CD4-positive, alpha-beta T cell treated with Interleukin-17A for 4 hours (primary cell): ENCODE measurements around the gene NDC1.

Source experiments
- DNase-seq: peaks from one replicate; pipeline ENCODE4 v3.0.0-alpha.2; 2020; ENCODE audit warnings: mixed read lengths

The NDC1 gene

GRCh38 chr1:53730224-53730865, 107.8 kb downstream of the NDC1 start:
- DNase-seq, result no peak

- DNase-seq, result no peak
Measured at GRCh38 chr1:53729456-53730223, 108.5 kb downstream of the NDC1 start.

GRCh38 chr1:53728702-53729455, 109.2 kb downstream of the NDC1 start:
- no peak for DNase-seq

- no peak for DNase-seq
Measured at GRCh38 chr1:53728196-53728595, 109.9 kb downstream of the NDC1 start.

GRCh38 chr1:53727461-53728092, 110.5 kb downstream of the NDC1 start:
- DNase-seq, result no peak

- no peak for DNase-seq
Measured at GRCh38 chr1:53726009-53726600, 112.0 kb downstream of the NDC1 start.

- no peak for DNase-seq
Measured at GRCh38 chr1:53725238-53725689, 112.8 kb downstream of the NDC1 start.

GRCh38 chr1:53722025-53722424, 116.1 kb downstream of the NDC1 start:
- no peak for DNase-seq

GRCh38 chr1:53721088-53721487, 117.0 kb downstream of the NDC1 start:
- no peak for DNase-seq

GRCh38 chr1:53719469-53719868, 118.6 kb downstream of the NDC1 start:
- no peak for DNase-seq

GRCh38 chr1:53718443-53718842, 119.7 kb downstream of the NDC1 start:
- no peak for DNase-seq

GRCh38 chr1:53717025-53717804, 120.9 kb downstream of the NDC1 start:
- DNase-seq, result no peak

GRCh38 chr1:53716150-53716549, 121.9 kb downstream of the NDC1 start:
- no peak for DNase-seq

- no peak for DNase-seq
Measured at GRCh38 chr1:53715478-53715877, 122.6 kb downstream of the NDC1 start.
